A549 (cell line): ENCODE data around the gene TMSB4X. TPM values are rescaled to one million over a fixed set of nuclear protein-coding genes. Genes with fewer than 3 reads are reported as not detected.

Experiments
- ATAC-seq, 2 experiments: fragments of 200-7000 bp in 1 of 2; fragments of >200 bp in 1 of 2; cut with Nextera tagmentation in 1 of 2; cut with Tn5 transposase in 1 of 2; 3 replicates each; pipeline versions ENCODE4 v1.8.0 to v1.9.1; 2018 to 2020; ENCODE audit warnings: mild to moderate bottlenecking in 1 of 2, moderate library complexity in 1 of 2
- CTCF ChIA-PET: fragments of 300-600 bp; sonication (Branson Sonifier 250); formaldehyde crosslinking; extraction: SDS; loops from one replicate; lab custom pipeline; 2021; ENCODE audit warnings: antibody characterized with exemption, inconsistent platforms; lab: Yijun Ruan, JAX
- POLR2A ChIA-PET: fragments of 350-600 bp; formaldehyde crosslinking; extraction: SDS; loops from one replicate; lab custom pipeline; 2021; ENCODE audit warnings: antibody characterized with exemption, inconsistent platforms; lab: Yijun Ruan, JAX
- DNase-seq, 2 experiments: peaks; one replicate each; pipeline versions ENCODE4 v3.0.0 to v3.0.0-alpha.2; 2011 to 2016; ENCODE audit warnings: low read depth in 1 of 2, low spot score in 1 of 2
- FAIRE-seq: peaks from 2 replicates; lab custom pipeline; 2011; peaks lifted over from hg19 to GRCh38; lab: Jason Lieb, UNC
- H3K27ac ChIP-seq, 2 experiments: fragments of >200 bp; sonication (Bioruptor Twin); formaldehyde crosslinking; 3 replicates each; pipeline ENCODE4 v1.5.1; 2016 to 2017
- H3K4me1 ChIP-seq: fragments of >200 bp; sonication (Bioruptor Twin); formaldehyde crosslinking; 3 replicates; pipeline ENCODE4 v1.6.1; 2016
- H3K4me2 ChIP-seq: fragments of >200 bp; sonication (Bioruptor Twin); formaldehyde crosslinking; 3 replicates; pipeline ENCODE4 v1.6.1; 2016
- H3K4me3 ChIP-seq: fragments of >200 bp; sonication (Bioruptor Twin); formaldehyde crosslinking; 3 replicates; pipeline ENCODE4 v1.5.1; 2016
- H3K9me3 ChIP-seq: fragments of >200 bp; sonication (Bioruptor Twin); formaldehyde crosslinking; 3 replicates; pipeline ENCODE4 v1.6.1; 2016
- CHD4 ChIP-seq: fragments of 200-600 bp; sonication (generic); IDR thresholded peaks from 2 replicates; pipeline ENCODE4 v1.6.1; 2016; ENCODE audit warnings: antibody characterized with exemption, mild to moderate bottlenecking, borderline replicate concordance
- TFCP2L1 ChIP-seq: fragments of 250-450 bp; sonication (Bioruptor Pico); IDR thresholded peaks from 2 replicates; pipeline ENCODE4 v1.5.0; 2021; ENCODE audit warnings: mild to moderate bottlenecking
- whole genome bisulfite sequencing: methylation state at CpG from one replicate; pipeline ENCODE4 v1.1.6; 2017; ENCODE audit errors: missing lambda C conversion rate; 5-methylcytosine and 5-hydroxymethylcytosine counted together
- polyA plus RNA-seq, 4 experiments: library from polyadenylated mRNA; depleted of rRNA in 3 of 4; stranded (reverse); fragments of >200 nt; fragmentation: RNase III in 1 of 4; extraction: RNeasy Plus Mini Kit Qiagen cat#74134 plus additional on column Dnase treatment in 1 of 4; gene quantifications; 2 replicates in 3 of 4; 3 replicates in 1 of 4; pipeline ENCODE4 v1.2.3, GENCODE V29; 2011 to 2017

TMSB4X gene
- polyA plus RNA-seq, 2 of the 4 experiments (the other 2 are of a cell fraction), result 3,130 to 7,447 TPM

DNA sequence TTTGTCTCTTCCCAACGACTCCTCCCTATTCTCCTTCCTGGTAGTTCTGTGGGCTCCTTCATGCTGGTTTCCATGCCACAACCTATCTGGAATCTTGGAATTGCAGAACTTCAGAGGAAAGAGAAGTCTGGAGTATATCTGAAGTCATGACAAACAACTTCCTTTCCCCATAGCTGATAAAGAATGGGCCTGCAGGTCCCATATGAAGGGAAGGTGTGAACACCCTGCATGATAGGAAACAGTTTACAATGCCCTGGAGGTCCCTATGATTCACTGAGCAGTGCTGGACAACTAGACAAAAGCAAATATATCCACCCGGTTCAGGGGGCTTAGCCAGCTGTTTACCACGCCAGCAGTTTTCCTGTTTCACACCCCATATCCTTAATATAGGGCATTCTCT lies 50.1 kb downstream of the TMSB4X start:
- ChIA-PET POLR2A (no interaction called here), CTCF (no interaction called here)
- peak overlapping the region; percentile 46 to 94 for H3K27ac ChIP-seq
- H3K4me2 ChIP-seq, result no peak overlapping the region
- H3K4me3 ChIP-seq, result no peak overlapping the region
- DNase-seq (no peak), FAIRE-seq (no peak), ATAC-seq (no peak)
- H3K9me3 ChIP-seq, result no peaks in the 10 kb centered on the region
- no peak for TF ChIP-seq TFCP2L1 (CRISPR knock-in tag)
- TF ChIP-seq CHD4, result no peak
- 55% methylated on average over 3 of the region's 3 CpGs for WGBS
- peaks cover 67% of the 10 kb centered on the region for H3K4me1 ChIP-seq

Other genes starting within 250 kb of the TMSB4X start
- gene PRPS2, start 183.7 kb upstream of the TMSB4X start, polyA plus RNA-seq (2011; rRNA removed), result 36.4 and 40.3 TPM in 2 replicates
- gene PRPS2, start 183.7 kb upstream of the TMSB4X start, polyA plus RNA-seq (2017; fragmentation: RNase III; extraction: RNeasy Plus Mini Kit Qiagen cat#74134 plus additional on column Dnase treatment), result 49.6 to 51.8 TPM (median 49.9 TPM) in 3 replicates
- gene TLR7, start 108.0 kb upstream of the TMSB4X start, polyA plus RNA-seq (2011; rRNA removed), result not detected in 2 replicates
- not detected in 3 replicates for gene TLR7, start 108.0 kb upstream of the TMSB4X start, polyA plus RNA-seq (2017; fragmentation: RNase III; extraction: RNeasy Plus Mini Kit Qiagen cat#74134 plus additional on column Dnase treatment)
- not detected in 2 replicates for gene TLR8, start 68.5 kb upstream of the TMSB4X start, polyA plus RNA-seq (2011; rRNA removed)
- gene TLR8, start 68.5 kb upstream of the TMSB4X start, polyA plus RNA-seq (2017; fragmentation: RNase III; extraction: RNeasy Plus Mini Kit Qiagen cat#74134 plus additional on column Dnase treatment), result not detected in 3 replicates
- not detected in 2 replicates for gene FAM9C, start 69.5 kb downstream of the TMSB4X start, polyA plus RNA-seq (2011; rRNA removed)
- 0.03 TPM in 1 of 3 replicates, not detected in the others for gene FAM9C, start 69.5 kb downstream of the TMSB4X start, polyA plus RNA-seq (2017; fragmentation: RNase III; extraction: RNeasy Plus Mini Kit Qiagen cat#74134 plus additional on column Dnase treatment)